ENCODE measurements around the gene NXNL1. TPM values are rescaled to one million over a fixed set of nuclear protein-coding genes. Genes with fewer than 3 reads are reported as not detected.

Gene NXNL1
- total and polyA plus RNA-seq, 2 of the 13 experiments (the other 11 are each of a cell fraction or from before 2014, with no cell fraction given): not detected

- TF ChIP-seq ZNF280B (CRISPR knock-in tag; IDR thresholded peaks at IDR 0.05; ENCODE audit: borderline replicate concordance) (no peak), ATF6 (CRISPR knock-in tag; conservative IDR thresholded peaks at IDR 0.05) (no peak), ZZZ3 (CRISPR knock-in tag; IDR thresholded peaks at IDR 0.05; ENCODE audit: borderline replicate concordance) (no peak), FIP1L1 (IDR thresholded peaks at IDR 0.05; ENCODE audit: borderline replicate concordance, insufficient read depth, low read depth, low read length) (no peak), MEIS1 (CRISPR knock-in tag; IDR thresholded peaks at IDR 0.05; ENCODE audit: borderline replicate concordance) (no peak), TBL1XR1 (IDR thresholded peaks at IDR 0.05; ENCODE audit: borderline replicate concordance, low read length, partially characterized antibody) (no peak), ZNF570 (CRISPR knock-in tag; IDR thresholded peaks at IDR 0.05; ENCODE audit: borderline replicate concordance) (no peak)
These were observed 1.8 kb downstream of the NXNL1 start (continued) for GRCh38 chr19:17458970-17459369.

- no peak for FAIRE-seq
- Histone ChIP-seq H3K79me2 (ENCODE audit: insufficient read depth, low read length) (no peaks in the 10 kb centered on the region), H3K9me3 (ENCODE audit: low read length) (no peaks in the 10 kb centered on the region), H3K27ac (ENCODE audit: extremely low read length, insufficient read depth, low read length) (no peak overlapping the region), H3K4me2 (ENCODE audit: low read depth, low read length) (no peak overlapping the region), H2AFZ (ENCODE audit: low read length) (no peak overlapping the region), H3K27me3 (ENCODE audit: control insufficient read depth in 1 of 2, insufficient read depth in 2 of 2, low read length in 2 of 2) (peaks cover 4 to 25% of the 10 kb centered on the region in 2 experiments; a peak in 4 of 5 replicates), H4K20me1 (ENCODE audit: insufficient read depth, low read length) (no peaks in the 10 kb centered on the region), H3K36me3 (replicated peaks in 1 of 2; ENCODE audit: control insufficient read depth in 1 of 2, insufficient read depth in 2 of 2, low read length in 2 of 2) (no peaks in the 10 kb centered on the region), H3K4me1 (ENCODE audit: insufficient read depth, low read length) (no peaks in the 10 kb centered on the region), H3K4me3 (replicated peaks in 1 of 3; ENCODE audit: insufficient read depth in 1 of 3, low read depth in 2 of 3, low read length in 3 of 3) (no peak overlapping the region), H3K9ac (ENCODE audit: insufficient read depth, low read depth, low read length) (no peak overlapping the region)
- 3% methylated on average over 6 of the region's 6 CpGs for WGBS (ENCODE audit: low lambda C conversion rate)
- DNase-seq (ENCODE audit: low spot score): no peak
- no peak for ATAC-seq
- BruUV-seq (replicated peaks): no TSS peak
- ChIA-PET POLR2A (no interaction called here), CTCF (ENCODE audit: low intra/inter-chr PET ratio, low total read pairs) (no interaction called here)
- in situ Hi-C loops (cut with HindIII; ENCODE audit: extremely low pct_ligation_motif_present, low pct_unique_long_range_greater_than_20kb): loop anchor here (10.0 kb wide), 1 partner anchor 117 kb away; no protein-coding TSS in a partner anchor
- intact Hi-C loops (cut with micrococcal nuclease; ENCODE audit: unreplicated experiment): no loop called here
- TF ChIP-seq KIAA2018 (CRISPR knock-in tag; IDR thresholded peaks at IDR 0.05; ENCODE audit: borderline replicate concordance) (no peak), ZBTB21 (CRISPR knock-in tag; IDR thresholded peaks at IDR 0.05) (no peak), SALL1 (CRISPR knock-in tag; IDR thresholded peaks at IDR 0.05) (no peak), NFE2L1 (CRISPR knock-in tag; IDR thresholded peaks at IDR 0.05; ENCODE audit: borderline replicate concordance) (no peak)
These were observed 3.1 kb downstream of the NXNL1 start for GRCh38 chr19:17457616-17458015.

Measured in HepG2 (cell line).